ENCODE measurements around the gene FERD3L. TPM values are rescaled to one million over a fixed set of nuclear protein-coding genes. Genes with fewer than 3 reads are reported as not detected.

Gene FERD3L
- total RNA-seq, 1 donor from 2014 or later, result not detected

DNA sequence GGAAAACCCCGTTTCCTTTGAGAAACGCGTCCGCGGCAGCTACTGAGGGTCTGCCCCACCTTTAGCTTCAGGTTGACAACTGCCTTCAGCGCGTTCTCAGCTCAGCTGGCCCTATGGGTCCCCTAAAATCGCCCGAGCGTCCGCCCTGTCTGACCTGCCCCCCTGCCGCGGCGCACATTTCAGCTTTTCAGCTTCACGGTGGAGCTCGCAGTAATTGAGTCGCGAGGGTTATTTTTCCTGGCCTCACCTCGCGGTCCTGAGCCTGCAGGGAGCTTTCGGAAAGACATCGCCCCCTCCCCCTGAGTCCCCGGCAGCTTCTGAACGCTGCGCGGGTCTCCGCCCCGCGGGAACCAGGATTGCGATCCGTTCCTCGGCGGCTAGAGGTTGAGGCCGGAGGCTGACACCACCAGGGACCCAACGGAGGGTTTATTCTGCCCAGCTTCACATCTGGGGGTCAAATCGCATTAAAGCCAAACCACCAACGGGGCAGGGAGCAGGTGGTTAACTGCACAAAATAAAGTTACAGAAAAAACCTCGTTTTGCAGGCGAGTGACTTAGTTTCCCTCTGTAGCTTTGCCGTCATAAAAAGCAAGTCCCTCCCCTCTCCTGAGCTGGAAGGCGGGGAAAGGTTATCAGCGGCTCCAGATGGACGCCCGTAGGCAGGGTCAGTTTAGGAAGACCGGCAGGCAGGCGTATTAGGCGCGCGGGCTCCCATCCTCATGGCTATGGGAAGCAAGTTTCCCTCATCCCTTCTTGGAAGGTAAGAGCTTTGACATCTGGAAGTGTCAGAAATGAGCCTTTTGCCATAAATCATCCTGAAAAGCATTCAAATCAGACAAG is 38.8 kb downstream of the FERD3L start:
- H3K4me3 ChIP-seq (ENCODE audit: low read depth, low read length), result no peak overlapping the region
- no peak for DNase-seq (ENCODE audit: low read depth)
- TF ChIP-seq, protein P1, sequence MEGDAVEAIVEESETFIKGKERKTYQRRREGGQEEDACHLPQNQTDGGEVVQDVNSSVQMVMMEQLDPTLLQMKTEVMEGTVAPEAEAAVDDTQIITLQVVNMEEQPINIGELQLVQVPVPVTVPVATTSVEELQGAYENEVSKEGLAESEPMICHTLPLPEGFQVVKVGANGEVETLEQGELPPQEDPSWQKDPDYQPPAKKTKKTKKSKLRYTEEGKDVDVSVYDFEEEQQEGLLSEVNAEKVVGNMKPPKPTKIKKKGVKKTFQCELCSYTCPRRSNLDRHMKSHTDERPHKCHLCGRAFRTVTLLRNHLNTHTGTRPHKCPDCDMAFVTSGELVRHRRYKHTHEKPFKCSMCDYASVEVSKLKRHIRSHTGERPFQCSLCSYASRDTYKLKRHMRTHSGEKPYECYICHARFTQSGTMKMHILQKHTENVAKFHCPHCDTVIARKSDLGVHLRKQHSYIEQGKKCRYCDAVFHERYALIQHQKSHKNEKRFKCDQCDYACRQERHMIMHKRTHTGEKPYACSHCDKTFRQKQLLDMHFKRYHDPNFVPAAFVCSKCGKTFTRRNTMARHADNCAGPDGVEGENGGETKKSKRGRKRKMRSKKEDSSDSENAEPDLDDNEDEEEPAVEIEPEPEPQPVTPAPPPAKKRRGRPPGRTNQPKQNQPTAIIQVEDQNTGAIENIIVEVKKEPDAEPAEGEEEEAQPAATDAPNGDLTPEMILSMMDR (conservative IDR thresholded peaks at IDR 0.05; ENCODE audit: low read depth, low read length), result no peak

- DNase-seq (ENCODE audit: low read depth), result no peak
- TF ChIP-seq, protein P1 (conservative IDR thresholded peaks at IDR 0.05; ENCODE audit: low read depth, low read length), result no peak
- no peak overlapping the region for H3K4me3 ChIP-seq (ENCODE audit: low read depth, low read length)
These were observed 39.7 kb downstream of the FERD3L start for GRCh38 chr7:19105546-19105945.

DNA sequence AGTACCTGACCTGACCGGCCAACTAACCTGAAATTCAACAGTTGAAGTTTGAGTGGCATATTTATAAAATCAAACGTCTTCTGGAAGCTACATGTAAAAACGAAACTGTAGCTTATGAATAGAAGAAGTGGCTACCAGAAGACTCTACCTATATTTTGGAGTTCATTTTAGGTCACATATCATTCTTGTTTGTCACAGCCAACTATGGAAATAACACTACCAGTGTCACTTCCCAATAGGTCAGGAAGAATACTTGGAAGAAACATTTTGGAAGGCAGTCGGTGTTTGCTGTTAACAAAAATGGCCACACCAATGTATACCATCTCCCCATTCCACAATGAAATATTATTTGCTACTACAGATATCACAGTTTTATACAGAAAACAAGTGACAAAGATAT is 40.4 kb downstream of the FERD3L start:
- TF ChIP-seq, protein P1 (conservative IDR thresholded peaks at IDR 0.05; ENCODE audit: low read depth, low read length), result no peak
- no peak overlapping the region for H3K4me3 ChIP-seq (ENCODE audit: low read depth, low read length)
- no peak for DNase-seq (ENCODE audit: low read depth)

GRCh38 chr7:19102884-19103283 is 42.3 kb downstream of the FERD3L start:
- TF ChIP-seq, protein P1 (conservative IDR thresholded peaks at IDR 0.05; ENCODE audit: low read depth, low read length), result no peak
- no peak overlapping the region for H3K4me3 ChIP-seq (ENCODE audit: low read depth, low read length)
- DNase-seq (ENCODE audit: low read depth), result no peak

GRCh38 chr7:19101909-19102308 is 43.3 kb downstream of the FERD3L start:
- TF ChIP-seq, protein P1 (conservative IDR thresholded peaks at IDR 0.05; ENCODE audit: low read depth, low read length), result no peak
- DNase-seq (ENCODE audit: low read depth), result no peak
- H3K4me3 ChIP-seq (ENCODE audit: low read depth, low read length), result no peak overlapping the region

GRCh38 chr7:19101472-19101871 is 43.7 kb downstream of the FERD3L start:
- no peak overlapping the region for H3K4me3 ChIP-seq (ENCODE audit: low read depth, low read length)
- TF ChIP-seq, protein P1 (conservative IDR thresholded peaks at IDR 0.05; ENCODE audit: low read depth, low read length), result no peak
- DNase-seq (ENCODE audit: low read depth), result no peak

DNA sequence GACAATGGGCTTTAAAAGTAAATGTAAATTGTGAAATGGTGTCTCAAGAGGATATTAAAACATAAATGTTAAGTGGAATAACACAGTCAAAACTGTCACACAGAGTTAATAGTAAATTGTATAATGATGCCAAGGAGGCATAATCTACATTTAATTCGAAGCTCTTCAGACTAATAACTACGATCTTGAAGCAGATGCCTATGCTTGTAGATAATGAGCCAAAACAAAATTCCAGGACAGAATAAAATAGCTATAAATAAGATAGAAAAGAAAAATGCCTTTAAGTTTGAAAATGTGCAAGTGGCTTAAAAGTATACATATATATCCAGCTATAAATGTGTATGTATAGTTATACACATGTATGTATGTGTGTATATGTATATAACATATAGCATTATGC is 45.3 kb downstream of the FERD3L start:
- TF ChIP-seq, protein P1 (conservative IDR thresholded peaks at IDR 0.05; ENCODE audit: low read depth, low read length), result no peak
- no peak overlapping the region for H3K4me3 ChIP-seq (ENCODE audit: low read depth, low read length)
- DNase-seq (ENCODE audit: low read depth), result no peak

All from epithelial cell of proximal tubule (primary cell).